C4-2B (cell line): ENCODE data around the gene CD93.

ENCODE experiments used
- H3K27ac ChIP-seq: fragments of 450-650 bp; 2 replicates; pipeline ENCODE4 v1.5.1; 2017
- CTCF ChIP-seq: fragments of 450-650 bp; conservative IDR thresholded peaks from 2 replicates; pipeline ENCODE4 v1.5.1; 2017; ENCODE audit warnings: mild to moderate bottlenecking
- ZFX ChIP-seq: fragments of 450-650 bp; IDR thresholded peaks from 2 replicates; pipeline ENCODE4 v1.6.1; 2017

CD93 gene

DNA sequence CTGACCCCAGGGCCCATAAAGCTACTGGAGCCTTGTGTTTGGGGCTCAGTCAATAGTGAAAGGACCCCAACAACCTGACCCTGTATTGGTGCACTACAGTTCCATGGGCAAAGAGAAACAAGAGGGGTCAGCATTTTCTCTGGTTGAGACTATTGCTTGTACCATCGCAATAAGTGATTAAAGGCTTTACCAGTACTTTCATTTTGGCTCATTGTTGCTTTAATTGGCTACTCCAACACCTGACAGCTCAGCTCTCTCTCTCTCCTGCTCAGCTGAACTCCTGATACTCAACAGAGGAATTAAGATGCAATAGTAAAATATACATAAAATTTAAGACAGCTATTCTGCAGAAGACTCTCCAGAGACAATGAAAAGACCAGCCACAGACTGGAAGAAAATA, 17.8 kb downstream of the CD93 start:
- no peak overlapping the region for H3K27ac ChIP-seq
- TF ChIP-seq CTCF (no peak), ZFX (no peak)

DNA sequence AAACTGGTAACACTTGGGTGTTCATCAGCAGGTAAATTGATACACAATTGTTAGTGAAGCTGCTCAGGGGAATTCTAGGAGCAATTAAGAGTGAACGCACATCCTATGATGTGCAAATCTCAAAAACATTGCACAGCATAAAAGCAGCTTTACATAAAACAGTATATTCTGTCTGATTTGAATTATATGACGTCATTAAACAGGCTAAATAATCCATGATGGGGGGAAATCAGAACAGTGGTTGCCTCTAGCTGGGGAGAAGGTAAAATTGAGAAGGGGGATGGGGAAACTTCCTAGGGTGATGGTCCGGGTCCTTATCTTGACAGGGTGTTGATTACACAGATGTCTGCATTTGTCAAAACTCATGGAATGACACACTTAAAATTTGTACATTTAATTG, 19.4 kb downstream of the CD93 start:
- H3K27ac ChIP-seq, result no peak overlapping the region
- TF ChIP-seq CTCF (no peak), ZFX (no peak)

DNA sequence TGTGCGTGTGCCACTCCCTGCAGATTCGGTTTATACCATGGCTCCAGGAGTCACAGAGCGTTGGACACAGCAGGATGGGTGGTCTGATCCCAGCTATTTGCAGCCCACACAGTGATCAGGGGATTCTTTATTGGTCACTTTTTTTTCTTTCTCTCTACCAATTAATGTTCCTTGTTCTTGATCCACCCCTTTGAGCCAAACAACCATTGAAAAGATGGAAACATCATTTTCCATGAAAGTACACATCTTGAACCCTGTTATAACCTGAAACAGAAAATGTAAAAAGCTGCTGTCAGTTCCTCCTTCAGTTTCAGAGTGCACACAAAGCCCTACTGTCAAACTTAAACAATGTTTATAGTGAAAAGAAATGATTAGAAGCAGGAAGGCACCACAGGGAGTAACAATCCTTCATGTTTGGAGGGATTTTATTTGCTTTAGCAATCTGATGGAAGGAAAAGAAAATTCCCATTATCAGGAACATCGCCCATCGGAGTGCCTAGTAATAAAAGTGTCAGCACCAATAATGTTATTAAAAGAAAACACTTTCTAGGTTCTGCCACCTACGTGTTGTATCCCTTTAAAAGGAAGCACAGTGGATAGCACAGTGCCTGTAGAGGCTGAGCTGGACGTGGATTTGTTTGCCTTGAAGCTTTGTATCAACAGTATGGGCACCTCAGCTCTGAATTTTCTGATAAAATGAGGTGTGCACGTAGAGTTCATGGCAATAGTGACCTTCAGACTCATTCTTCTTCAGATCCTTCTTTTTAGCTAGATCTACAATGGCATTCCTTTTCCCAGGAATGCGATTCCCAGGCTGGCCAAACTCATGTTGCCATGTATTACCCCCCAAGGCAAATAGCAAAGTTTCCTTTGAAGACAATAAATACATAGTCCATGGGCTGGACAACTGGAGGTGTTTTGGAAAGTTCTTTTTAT, 20.6 kb downstream of the CD93 start:
- no peak for TF ChIP-seq ZFX
- TF ChIP-seq CTCF, result no peak
- H3K27ac ChIP-seq, result no peak overlapping the region

GRCh38 chr20:23063581-23063980, 22.5 kb downstream of the CD93 start:
- H3K27ac ChIP-seq, result no peak overlapping the region
- TF ChIP-seq CTCF (no peak), ZFX (no peak)

- TF ChIP-seq ZFX, result no peak
- TF ChIP-seq CTCF, result no peak
- H3K27ac ChIP-seq, result no peak overlapping the region
Measured at GRCh38 chr20:23063168-23063567, 23.0 kb downstream of the CD93 start.

DNA sequence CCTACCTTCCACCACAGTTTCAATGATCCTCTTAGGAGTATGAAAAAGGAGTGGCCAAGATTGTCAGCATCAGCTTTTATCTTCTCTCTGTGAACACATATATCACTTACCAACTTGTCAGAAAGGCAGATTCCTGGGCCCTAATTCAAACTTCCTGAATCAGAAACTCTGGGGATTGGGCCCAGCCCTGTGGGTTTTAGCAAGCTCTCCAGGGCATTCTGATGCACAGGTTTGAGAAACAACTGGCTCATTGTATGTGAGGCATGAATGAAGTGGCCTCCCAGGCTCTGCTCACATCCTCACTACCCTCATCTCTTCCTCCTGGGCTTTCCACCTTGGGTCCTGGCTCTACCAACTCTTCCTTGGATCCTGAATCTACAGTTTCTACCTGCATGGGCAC, 23.5 kb downstream of the CD93 start:
- TF ChIP-seq ZFX (no peak), CTCF (no peak)
- no peak overlapping the region for H3K27ac ChIP-seq

DNA sequence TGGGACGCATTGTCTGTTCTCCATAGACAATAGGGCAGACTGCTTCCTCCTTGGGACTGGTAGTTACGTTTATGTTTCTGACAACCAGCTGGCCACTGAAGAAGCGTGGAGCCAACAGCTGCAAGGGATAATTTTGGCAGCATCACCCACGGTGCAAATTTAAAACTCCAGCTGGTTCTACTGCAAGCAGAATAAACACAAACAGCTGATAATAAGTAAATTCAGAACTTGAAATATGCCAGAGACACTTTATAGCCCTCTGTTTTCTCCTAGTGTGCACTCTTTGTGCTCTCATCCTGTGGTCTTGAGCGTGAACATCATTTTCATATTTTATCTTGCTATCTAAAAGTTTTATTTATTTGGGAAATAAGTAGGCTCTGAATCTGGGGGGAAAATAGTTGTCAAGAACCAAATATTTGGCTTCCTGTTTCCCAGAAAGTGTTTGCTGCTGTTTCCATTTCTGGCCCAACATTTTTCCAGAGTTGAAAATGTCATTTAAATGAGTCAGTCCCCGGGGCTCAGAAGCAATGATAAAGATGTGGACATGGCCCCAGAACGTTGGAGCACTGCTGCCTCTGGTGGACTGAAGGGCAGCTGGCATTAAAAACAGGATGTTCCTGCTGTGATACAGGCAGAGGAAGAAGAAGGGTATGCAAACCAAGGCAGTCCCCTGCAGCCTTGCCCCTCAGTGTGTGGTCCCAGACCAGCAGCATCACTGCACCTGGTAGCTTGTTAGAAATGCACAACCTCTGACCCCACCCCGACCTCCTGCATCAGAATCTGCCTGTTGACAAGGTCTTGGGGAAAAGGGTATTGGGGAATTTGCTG, 24.2 kb downstream of the CD93 start:
- no peak overlapping the region for H3K27ac ChIP-seq
- TF ChIP-seq ZFX (no peak), CTCF (peak; percentile 32)
